GDM1 (cell line): ENCODE data around the gene TMPRSS4.

Experiments
- DNase-seq: peaks from one replicate; lab custom pipeline; 2025; lab: John Stamatoyannopoulos, UW

TMPRSS4 gene

GRCh38 chr11:118105657-118106305, 28.9 kb downstream of the TMPRSS4 start:
- DNase-seq, result no peak

DNA sequence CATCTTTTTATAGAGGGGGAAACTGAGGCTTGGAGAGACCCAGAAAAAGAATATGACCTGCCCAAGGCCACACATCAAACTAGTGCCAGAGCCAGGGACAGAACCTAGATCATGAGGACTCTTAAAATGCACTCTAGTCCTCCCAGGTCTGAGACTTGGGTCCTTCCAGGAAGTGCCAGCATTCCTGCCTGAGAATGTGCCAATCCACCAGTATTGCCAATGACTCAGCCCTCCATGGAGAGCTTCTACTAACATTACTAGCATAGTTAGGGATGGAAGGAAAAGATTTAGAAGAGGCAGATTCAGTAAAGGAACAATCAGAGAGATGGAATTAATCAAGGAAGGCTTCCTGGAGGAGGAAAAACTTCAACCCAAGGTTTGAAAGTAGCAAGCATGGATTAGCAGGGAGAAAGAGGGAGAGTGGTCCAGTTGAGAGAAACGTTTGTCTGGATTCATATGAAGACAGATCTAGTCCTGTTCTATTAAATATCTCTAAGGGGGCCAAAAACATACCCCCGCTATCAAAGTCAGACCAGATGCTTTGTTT, 30.0 kb downstream of the TMPRSS4 start:
- no peak for DNase-seq

DNA sequence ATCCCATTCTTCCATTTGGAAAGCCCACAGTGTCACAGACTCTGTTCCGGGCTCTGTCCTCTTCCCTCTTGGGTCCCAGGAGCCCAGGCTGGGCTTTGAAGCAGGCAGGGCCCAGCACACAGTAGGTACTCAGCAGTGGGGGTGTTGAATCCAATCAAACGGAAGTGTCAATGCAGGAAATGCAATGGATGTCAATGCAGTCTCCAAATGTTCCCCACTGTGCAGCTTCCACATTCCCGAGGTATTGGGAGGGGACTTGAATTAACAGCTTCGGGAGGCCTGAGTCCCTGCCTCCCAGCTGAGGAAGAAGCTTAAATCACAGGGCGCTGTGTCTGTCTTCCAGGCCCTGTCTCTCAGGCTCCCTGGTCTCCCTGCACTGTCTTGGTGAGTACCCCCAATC, 31.6 kb downstream of the TMPRSS4 start:
- DNase-seq, result no peak

DNA sequence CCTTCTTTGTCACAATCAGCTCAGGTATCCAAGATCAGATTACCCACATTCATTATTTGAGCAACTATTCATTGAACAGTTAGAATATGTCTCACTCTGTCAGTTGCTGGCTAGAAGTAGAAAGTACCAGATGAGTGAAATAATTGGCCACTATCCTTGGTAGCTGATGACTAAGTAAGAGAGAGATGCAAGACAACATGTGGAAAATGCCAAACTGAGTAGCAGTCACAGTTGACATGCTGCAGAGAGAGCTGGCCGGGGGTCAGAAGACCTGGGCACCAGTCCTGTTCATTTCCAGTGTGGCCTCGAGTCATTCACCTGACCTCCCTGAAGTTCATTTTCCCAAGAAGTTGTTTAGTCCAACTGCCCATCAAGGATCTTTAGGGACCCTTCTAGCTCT, 32.4 kb downstream of the TMPRSS4 start:
- DNase-seq, result no peak

DNA sequence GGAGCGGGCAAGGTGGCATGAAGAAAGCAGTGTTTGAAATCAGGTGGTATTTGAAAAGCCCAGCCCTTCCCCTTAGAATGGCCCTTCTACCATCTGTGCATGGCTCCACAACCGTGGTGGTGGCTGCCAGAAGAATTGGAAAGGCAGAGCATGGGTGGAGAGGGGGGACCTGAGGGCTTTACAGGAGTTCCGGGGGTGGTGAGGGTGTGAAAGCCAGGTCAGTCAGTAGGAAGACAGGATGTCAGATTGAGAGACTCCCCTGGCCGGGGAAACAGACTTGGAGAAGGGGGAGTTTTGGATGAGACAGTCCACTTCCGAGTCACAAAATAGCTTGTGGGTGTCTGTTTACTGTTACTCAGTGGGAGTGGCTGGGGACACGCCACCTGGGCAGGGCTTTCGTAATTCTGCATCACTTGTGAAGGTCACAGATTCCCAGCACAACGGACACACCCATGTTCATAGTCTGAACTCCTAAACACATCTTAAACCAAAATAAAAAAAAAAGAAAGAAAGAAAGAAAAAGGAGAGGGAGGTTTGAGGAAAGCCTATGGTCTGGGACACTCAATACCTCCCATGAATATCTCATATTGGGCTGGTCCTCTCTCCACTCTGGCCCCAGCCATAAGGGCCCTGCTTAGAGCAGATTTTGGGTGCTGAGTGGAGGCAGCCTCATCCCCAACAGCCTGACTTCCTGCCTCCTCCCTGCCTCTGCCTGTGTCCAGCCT, 34.3 kb downstream of the TMPRSS4 start:
- no peak for DNase-seq

DNA sequence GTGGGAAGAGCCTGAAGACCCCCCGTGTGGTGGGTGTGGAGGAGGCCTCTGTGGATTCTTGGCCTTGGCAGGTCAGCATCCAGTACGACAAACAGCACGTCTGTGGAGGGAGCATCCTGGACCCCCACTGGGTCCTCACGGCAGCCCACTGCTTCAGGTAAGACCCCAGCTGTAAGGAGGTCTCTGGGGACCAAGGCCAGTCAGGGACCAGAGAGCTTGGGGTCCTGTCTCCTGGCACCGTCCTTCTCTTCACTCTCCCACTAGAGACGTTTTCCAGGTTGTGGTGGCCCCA, 34.8 kb downstream of the TMPRSS4 start:
- DNase-seq, result no peak

DNA sequence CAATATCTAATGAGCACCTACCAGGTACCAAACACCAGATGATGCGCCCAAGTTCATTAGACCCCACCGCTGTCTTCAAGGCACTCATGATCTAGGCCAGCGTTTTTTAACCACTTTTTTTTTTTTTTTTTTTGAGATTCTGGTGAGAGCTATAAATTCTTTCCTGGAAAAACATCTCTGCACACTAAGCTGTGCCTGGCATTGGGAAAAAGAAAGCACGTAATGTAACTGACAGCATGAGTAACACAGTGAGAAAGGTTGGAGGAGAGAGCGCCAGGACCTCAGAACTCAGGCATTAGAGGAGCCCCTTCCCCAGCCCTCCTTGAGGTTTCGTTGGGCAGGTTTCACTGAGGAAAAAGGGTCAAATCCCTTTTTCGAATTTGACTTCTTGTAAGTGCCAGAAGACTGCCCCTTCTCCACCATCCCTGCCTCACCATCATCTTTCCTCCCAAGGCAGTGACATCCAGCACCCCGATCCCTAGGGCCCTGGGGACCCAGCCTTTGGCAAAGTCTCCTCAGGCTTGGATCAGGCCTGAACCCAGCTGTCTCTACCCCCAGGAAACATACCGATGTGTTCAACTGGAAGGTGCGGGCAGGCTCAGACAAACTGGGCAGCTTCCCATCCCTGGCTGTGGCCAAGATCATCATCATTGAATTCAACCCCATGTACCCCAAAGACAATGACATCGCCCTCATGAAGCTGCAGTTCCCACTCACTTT, 36.0 kb downstream of the TMPRSS4 start:
- DNase-seq, result no peak

DNA sequence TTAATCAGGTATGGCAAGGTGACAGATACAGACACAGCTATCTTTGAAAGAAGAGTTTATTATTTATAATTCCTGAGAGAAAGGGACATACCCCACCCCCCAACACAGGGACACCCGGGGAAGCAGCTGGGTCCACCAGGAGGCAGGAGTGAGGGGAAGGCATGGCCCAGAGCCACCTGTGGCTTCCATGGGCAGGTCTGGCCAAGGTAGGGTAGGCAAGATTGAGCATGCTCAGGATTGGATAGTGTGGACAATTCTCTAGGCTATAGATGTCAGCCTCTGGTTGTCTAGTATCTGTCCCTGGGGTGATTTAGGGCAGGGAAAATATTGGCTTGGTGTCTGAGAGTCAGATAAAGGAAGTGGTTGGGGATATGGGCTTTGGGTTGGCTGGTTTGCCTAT, 37.4 kb downstream of the TMPRSS4 start:
- DNase-seq, result no peak

DNA sequence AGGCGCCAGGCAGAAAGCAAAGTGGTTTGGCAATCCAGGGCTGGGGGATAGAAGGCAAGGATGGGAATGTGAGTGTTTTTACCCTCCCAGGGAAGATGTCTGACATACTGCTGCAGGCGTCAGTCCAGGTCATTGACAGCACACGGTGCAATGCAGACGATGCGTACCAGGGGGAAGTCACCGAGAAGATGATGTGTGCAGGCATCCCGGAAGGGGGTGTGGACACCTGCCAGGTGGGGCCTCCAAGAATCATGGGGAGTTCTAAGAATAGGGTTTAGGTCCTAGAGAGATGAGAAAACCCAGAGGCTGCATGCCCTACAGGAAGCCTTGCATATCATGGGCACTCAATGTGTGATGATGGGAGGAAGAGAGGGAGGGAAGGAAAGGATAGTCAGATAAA, 38.2 kb downstream of the TMPRSS4 start:
- DNase-seq, result no peak

DNA sequence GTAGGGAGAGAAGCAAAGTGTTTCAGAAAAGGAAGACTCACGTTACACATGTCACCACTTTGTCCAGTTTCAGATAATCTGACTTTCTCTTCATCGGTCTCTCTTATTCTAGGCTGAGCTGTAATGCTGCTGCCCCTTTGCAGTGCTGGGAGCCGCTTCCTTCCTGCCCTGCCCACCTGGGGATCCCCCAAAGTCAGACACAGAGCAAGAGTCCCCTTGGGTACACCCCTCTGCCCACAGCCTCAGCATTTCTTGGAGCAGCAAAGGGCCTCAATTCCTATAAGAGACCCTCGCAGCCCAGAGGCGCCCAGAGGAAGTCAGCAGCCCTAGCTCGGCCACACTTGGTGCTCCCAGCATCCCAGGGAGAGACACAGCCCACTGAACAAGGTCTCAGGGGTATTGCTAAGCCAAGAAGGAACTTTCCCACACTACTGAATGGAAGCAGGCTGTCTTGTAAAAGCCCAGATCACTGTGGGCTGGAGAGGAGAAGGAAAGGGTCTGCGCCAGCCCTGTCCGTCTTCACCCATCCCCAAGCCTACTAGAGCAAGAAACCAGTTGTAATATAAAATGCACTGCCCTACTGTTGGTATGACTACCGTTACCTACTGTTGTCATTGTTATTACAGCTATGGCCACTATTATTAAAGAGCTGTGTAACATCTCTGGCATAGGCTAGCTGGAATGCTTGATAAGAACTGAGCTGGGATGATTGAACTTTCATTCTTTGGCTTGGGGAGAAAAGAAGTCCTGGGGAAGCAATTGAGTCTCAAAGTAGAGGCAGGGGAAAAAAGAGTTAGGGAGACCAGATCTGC, 41.1 kb downstream of the TMPRSS4 start:
- DNase-seq, result no peak

DNA sequence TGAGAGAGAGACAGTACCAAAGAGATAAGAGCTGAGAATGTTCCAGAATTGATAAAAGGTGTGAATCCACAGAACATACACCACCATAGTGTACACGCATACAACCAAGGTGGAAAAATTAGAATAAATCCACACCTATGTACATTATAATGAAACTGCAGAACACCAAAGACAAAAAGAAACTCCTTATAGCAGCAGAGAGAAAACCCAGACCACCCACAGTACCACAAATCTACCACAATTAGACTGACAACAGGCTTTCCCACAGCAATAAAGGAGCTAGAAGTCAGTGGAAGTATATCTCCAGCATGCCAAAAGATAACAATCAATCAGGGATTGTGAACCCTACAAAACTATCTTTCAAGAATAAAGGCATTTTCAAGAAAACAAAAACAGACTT, 43.9 kb downstream of the TMPRSS4 start:
- no peak for DNase-seq

DNA sequence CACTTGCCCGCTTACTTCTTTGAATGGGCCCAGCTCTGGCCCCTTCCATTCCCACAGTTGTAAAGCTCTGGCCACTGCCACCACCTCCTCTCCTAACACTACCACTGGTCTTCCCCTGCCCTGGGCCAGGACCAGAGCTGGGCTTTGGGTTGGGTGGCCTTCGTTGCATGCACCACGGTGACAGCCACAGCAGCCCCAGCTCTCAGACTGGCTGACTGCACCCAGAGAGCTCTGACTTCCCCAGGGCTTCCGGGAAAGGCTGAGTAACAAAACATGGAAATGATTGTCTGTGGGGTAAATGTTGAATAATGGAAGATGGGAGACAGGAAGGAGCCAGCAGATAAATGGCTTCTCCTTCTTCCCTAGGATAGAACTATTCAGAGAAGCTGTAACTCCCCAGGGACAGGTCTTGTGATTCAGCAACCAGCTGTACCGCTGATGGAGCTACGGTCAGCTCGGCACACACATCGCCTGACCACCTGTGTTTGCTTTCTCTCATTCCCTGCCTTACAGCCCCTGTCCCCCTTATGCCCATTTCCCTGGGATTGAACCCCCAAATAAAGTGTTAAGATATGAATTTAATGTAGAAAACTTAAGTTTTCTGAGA, 48.2 kb downstream of the TMPRSS4 start:
- DNase-seq, result no peak

DNA sequence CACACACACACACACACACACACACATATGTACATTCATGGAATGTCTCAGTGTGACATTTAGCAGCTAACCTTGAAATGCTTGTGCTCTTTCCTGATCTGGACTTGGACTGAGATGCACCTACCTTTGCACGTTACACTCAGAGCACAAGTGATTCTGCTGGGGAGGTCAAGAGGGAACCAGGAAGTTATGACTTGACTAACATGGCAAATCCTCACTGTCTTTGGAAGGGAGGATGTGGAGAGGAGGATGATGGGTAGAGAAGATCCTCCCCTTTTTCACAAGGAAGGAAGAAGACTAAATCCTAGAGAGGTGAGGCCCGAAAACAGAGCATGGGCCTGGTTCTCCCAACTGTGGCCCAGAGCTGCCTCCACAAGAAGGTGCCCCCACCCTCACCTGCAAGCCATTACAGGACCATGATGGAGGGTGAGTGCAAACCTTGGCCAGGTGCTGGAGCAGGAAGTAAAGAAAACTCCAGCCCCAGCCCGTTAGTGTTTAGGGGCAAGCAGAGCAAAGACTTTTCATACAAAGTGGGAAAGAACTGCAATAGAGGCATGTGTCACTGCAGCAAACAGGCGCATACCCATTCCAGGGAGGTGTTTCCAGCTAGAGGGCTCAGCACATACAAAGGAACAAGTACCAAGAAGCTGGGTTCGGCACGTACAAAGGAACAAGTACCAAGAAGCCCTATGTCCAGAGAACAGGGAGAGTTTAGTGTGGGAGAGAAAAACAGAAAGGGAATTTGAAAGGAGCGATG, 49.4 kb downstream of the TMPRSS4 start:
- DNase-seq, result no peak

DNA sequence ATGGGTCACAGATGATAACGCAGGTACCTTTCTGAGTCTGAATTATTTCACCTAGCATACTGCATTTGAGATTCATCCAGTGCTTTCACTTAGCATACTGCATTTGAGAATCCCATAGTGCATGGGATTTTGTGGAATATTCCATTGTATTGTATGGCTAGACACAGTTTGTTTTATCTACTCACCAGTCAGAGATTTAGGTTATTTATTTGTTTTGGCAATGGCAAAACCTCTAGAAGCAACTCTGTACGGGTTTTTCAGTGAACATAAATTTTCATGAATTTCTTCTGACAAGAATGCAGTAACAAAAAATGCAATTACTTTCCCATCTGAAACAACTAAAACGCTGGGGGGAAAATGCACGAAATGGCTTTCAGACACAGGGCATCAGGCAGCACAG, 51.4 kb downstream of the TMPRSS4 start:
- DNase-seq, result no peak

DNA sequence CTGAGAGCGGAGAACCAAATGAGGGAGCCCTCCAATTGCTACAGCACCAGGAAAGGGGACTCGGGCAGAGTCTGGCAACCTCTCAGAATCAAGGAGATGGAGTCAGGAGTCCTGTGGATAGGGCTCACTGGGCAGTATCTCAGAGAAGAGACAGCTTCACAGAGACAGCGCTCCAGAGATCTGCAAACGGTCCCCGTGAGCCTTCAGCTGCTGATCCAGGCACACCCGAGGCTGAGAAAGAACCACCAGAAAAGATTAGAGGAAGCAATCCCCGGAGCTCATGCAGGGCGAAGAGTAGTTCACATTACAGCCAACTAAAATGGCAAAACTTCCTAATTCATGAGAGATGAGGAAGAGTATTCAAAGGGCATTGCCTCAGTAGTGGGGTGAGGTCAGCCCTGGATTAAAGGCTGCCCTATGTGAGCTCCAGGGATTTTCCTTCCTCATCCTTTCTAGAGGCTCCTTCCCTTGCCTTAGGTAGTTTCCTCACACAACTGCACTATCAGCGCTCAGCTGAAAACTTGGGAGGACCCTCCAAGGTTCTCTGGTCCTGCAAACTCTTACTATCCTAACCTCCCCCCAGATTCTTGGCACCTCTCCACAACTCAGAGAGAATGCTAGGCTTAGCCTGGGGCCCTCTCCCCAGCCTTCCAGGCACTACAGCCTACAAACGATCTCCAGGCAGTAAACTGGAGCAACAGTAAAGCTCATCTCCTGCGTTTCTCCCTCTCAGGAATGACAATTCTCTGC, 52.0 kb downstream of the TMPRSS4 start:
- DNase-seq, result no peak

DNA sequence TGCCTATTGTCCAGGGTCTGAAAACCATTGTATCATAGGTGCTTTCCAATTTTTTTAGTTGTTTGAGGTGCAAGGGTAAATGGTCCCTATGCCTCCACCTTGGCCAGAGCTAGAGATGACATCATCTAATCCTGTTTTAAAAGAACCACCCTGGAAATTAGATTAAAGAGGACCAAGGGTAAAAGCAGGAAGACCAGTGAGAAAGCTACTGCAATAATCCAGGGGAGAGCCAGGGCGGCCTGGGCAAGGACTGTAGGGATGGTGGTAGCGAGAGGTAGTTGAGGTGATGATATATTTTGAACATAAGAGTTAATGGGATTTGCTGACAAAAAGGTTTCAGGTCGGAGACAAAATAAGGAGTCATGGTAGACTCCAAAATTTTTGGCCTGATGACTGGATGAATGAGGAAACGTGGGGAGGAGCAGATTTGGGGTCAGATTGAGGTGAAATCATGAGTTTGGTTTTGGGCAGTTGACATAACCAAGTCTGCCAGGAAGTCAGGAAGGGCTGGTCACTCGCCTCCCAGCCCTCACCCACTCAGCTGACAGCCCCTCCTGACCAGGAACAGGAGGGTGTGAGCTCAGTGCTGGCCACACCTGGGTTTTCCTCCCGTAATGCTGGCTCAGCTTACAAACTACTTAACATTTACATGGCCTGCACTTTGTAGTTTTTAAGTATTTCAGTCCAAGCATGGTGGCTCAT, 52.7 kb downstream of the TMPRSS4 start:
- DNase-seq, result no peak

GRCh38 chr11:118132385-118133151, 55.7 kb downstream of the TMPRSS4 start:
- DNase-seq, result no peak

DNA sequence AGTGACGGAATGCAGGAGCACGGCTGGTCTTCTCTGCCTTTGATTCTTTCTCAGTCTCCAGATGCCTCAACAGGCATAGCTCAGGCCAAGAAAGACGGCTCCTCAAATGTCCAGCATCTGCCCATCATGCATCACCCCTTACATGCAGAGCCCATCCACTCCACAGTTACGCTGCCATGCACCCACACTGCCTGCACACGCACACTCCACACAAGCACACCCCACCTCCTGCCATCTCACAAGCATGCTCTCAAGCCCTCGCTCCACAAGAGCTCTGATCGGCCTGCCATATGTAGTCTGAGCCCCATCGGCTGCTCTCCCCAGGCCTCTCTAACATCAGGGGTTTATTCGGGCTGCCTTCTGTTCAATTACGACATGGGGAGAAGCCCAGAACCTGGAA, 56.9 kb downstream of the TMPRSS4 start:
- no peak for DNase-seq
